GM12892 (cell line): Measurements from ENCODE around the gene RIC1.

ENCODE experiments used
- POLR2A ChIP-seq: IDR thresholded peaks from 2 replicates; pipeline ENCODE4 v1.6.1; 2011; ENCODE audit warnings: low read depth, low read length, control low read depth
- POLR2AphosphoS5 ChIP-seq: IDR thresholded peaks from 2 replicates; pipeline ENCODE4 v1.6.1; 2011; ENCODE audit warnings: low read depth, low read length, control low read depth
- TAF1 ChIP-seq: IDR thresholded peaks from 2 replicates; pipeline ENCODE4 v1.6.1; 2011; ENCODE audit warnings: low read depth, mild to moderate bottlenecking, control low read depth, low read length, borderline replicate concordance

DNA sequence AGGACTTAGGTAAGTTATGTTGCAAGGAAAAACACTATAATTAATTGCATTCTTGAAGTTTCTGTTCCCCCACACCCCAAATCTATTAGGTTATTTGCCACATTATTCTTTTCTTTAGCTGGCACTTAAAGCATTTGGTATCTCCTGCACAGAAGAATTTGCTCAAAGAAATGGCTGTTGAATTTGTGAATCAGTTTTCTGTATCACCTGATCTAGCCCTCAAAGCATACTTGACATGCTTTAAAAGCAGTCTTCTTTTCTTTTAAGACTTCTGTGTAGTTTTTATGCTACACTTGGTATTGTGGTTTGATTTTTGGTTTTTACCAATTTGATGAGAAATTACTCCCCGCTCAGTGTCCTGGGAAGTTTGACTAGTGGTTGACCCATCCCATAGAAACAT, 69.1 kb downstream of the RIC1 start:
- TF ChIP-seq POLR2A (no peak), TAF1 (no peak), POLR2AphosphoS5 (no peak)
